H1 (cell line): ENCODE results near the gene PUDP. TPM values are rescaled to one million over a fixed set of nuclear protein-coding genes. Genes with fewer than 3 reads are reported as not detected.
A peak's percentile ranks its signal among the peaks of the same experiment; 100 is the strongest.

Source experiments
- CTCF ChIA-PET: fragments of 300-600 bp; sonication (Branson Sonifier 250); formaldehyde crosslinking; loops from one replicate; lab custom pipeline; 2021; ENCODE audit not compliant: partially characterized antibody; lab: Charles Lee
- POLR2A ChIA-PET: fragments of 300-600 bp; sonication (Branson Sonifier 250); formaldehyde crosslinking; loops from one replicate; lab custom pipeline; 2021; ENCODE audit warnings: inconsistent platforms; ENCODE audit not compliant: partially characterized antibody; lab: Charles Lee
- DNase-seq, 2 experiments: peaks; one replicate each; pipeline versions ENCODE4 v3.0.0 to v3.0.0-alpha.2; 2010 to 2022; ENCODE audit warnings: low spot score in 2 of 2, low read depth in 1 of 2, mixed read lengths in 1 of 2
- FAIRE-seq: peaks from 2 replicates; lab custom pipeline; 2011; peaks lifted over from hg19 to GRCh38; lab: Jason Lieb, UNC
- H2AFZ ChIP-seq: 2 replicates; pipeline ENCODE4 v1.8.1; 2012; ENCODE audit warnings: low read length, inconsistent platforms
- H2AK5ac ChIP-seq: 2 replicates; pipeline ENCODE4 v1.6.1; 2013; ENCODE audit warnings: low read depth, low read length
- H2BK120ac ChIP-seq: replicated peaks from 2 replicates; pipeline ENCODE3; 2013; ENCODE audit warnings: low read depth, low read length, inconsistent platforms
- H2BK12ac ChIP-seq: 2 replicates; pipeline ENCODE4 v1.6.1; 2013; ENCODE audit warnings: low read depth, low read length
- H2BK15ac ChIP-seq: 2 replicates; pipeline ENCODE4 v1.6.1; 2013; ENCODE audit warnings: low read length
- H2BK20ac ChIP-seq: 2 replicates; pipeline ENCODE4 v1.6.1; 2013; ENCODE audit warnings: low read length
- H2BK5ac ChIP-seq: 2 replicates; pipeline ENCODE4 v1.6.1; 2013; ENCODE audit warnings: low read depth, low read length
- H3K14ac ChIP-seq: 2 replicates; pipeline ENCODE4 v1.6.1; 2013; ENCODE audit warnings: inconsistent platforms; ENCODE audit not compliant: insufficient read length
- H3K18ac ChIP-seq: 2 replicates; pipeline ENCODE4 v1.6.1; 2013; ENCODE audit warnings: low read length; ENCODE audit errors: extremely low read depth
- H3K23ac ChIP-seq: 2 replicates; pipeline ENCODE4 v1.6.1; 2013; ENCODE audit warnings: inconsistent platforms; ENCODE audit not compliant: insufficient read length
- H3K23me2 ChIP-seq: 2 replicates; pipeline ENCODE4 v1.6.1; 2013; ENCODE audit warnings: low read depth, low read length
- H3K27ac ChIP-seq: 2 replicates; pipeline ENCODE4 v1.6.1; 2011; ENCODE audit warnings: low read depth, low read length, inconsistent platforms
- H3K27me3 ChIP-seq, 4 experiments: replicated peaks in 1 of 4; 1 replicate in 1 of 4; 2 replicates in 3 of 4; pipeline versions ENCODE4 v1.6.1 to v1.8.1; 2011 to 2013; ENCODE audit warnings: low read length in 3 of 4, mild to moderate bottlenecking in 3 of 4, inconsistent platforms in 2 of 4, mixed read lengths in 2 of 4, moderate library complexity in 1 of 4; ENCODE audit not compliant: control insufficient read depth in 3 of 4, insufficient read depth in 3 of 4; ENCODE audit errors: extremely low read depth in 1 of 4
- H3K36me3 ChIP-seq, 4 experiments: 2 replicates each; pipeline versions ENCODE4 v1.6.1 to v1.8.1; 2011 to 2013; ENCODE audit warnings: mild to moderate bottlenecking in 4 of 4, low read length in 3 of 4, moderate library complexity in 2 of 4, control low read depth in 1 of 4, inconsistent platforms in 1 of 4; ENCODE audit not compliant: insufficient read depth in 4 of 4, control insufficient read depth in 2 of 4
- H3K4ac ChIP-seq: replicated peaks from 2 replicates; pipeline ENCODE3; 2013; ENCODE audit warnings: low read length, low read depth, mixed read lengths, inconsistent platforms; ENCODE audit not compliant: insufficient read length
- H3K4me1 ChIP-seq, 4 experiments: replicated peaks in 1 of 4; 1 replicate in 1 of 4; 2 replicates in 3 of 4; pipeline versions ENCODE4 v1.6.1 to v1.8.1; 2011 to 2013; ENCODE audit warnings: low read length in 3 of 4, inconsistent platforms in 2 of 4, mixed read lengths in 1 of 4; ENCODE audit not compliant: insufficient read depth in 4 of 4, control insufficient read depth in 3 of 4
- H3K4me2 ChIP-seq, 2 experiments: 2 replicates each; pipeline versions ENCODE4 v1.6.1 to v1.8.1; 2011 to 2013; ENCODE audit warnings: low read depth in 2 of 2, low read length in 2 of 2, control low read depth in 1 of 2, inconsistent platforms in 1 of 2, mild to moderate bottlenecking in 1 of 2; ENCODE audit not compliant: insufficient read depth in 1 of 2
- H3K4me3 ChIP-seq, 4 experiments: fragments of 200-600, 300-600 bp in 1 of 4; sonication (generic), shearing (Covaris generic), sonication (Bioruptor Twin) in 1 of 4; 2 replicates each; pipeline versions ENCODE4 v1.5.1 to v1.8.1; 2011 to 2016; ENCODE audit warnings: low read length in 4 of 4, low read depth in 3 of 4, control low read depth in 2 of 4, inconsistent platforms in 2 of 4, mild to moderate bottlenecking in 2 of 4, mixed read lengths in 1 of 4, moderate library complexity in 1 of 4; ENCODE audit not compliant: insufficient read depth in 2 of 4; ENCODE audit errors: extremely low read depth in 1 of 4
- H3K56ac ChIP-seq: replicated peaks from 2 replicates; pipeline ENCODE3; 2013; ENCODE audit warnings: low read depth, mild to moderate bottlenecking, mixed read lengths, low read length, inconsistent platforms; ENCODE audit not compliant: insufficient read length
- H3K79me1 ChIP-seq: 2 replicates; pipeline ENCODE4 v1.6.1; 2013; ENCODE audit warnings: low read depth, low read length, control low read depth
- H3K79me2 ChIP-seq, 2 experiments: 2 replicates each; pipeline versions ENCODE4 v1.6.1 to v1.8.1; 2012 to 2013; ENCODE audit warnings: low read length in 2 of 2, mild to moderate bottlenecking in 2 of 2, inconsistent platforms in 1 of 2; ENCODE audit not compliant: insufficient read depth in 2 of 2, control insufficient read depth in 1 of 2
- H3K9ac ChIP-seq, 4 experiments: replicated peaks in 1 of 4; 1 replicate in 1 of 4; 2 replicates in 3 of 4; pipeline versions ENCODE4 v1.6.1 to v1.8.1; 2011 to 2013; ENCODE audit warnings: low read depth in 3 of 4, low read length in 3 of 4, control low read depth in 2 of 4, mild to moderate bottlenecking in 2 of 4, moderate library complexity in 2 of 4, inconsistent platforms in 1 of 4; ENCODE audit errors: extremely low read depth in 1 of 4
- H3K9me3 ChIP-seq, 2 experiments: 2 replicates each; pipeline versions ENCODE4 v1.6.1 to v1.8.1; 2012 to 2013; ENCODE audit warnings: mild to moderate bottlenecking in 2 of 2, moderate library complexity in 2 of 2, control low read depth in 1 of 2, inconsistent platforms in 1 of 2, low read depth in 1 of 2, low read length in 1 of 2, mixed read lengths in 1 of 2; ENCODE audit not compliant: insufficient read depth in 2 of 2
- H4K20me1 ChIP-seq, 2 experiments: replicated peaks in 1 of 2; 2 replicates each; pipeline versions ENCODE3 to v1.8.1; 2011 to 2013; ENCODE audit warnings: inconsistent platforms in 2 of 2, low read length in 2 of 2, mild to moderate bottlenecking in 1 of 2; ENCODE audit not compliant: insufficient read depth in 2 of 2, control insufficient read depth in 1 of 2
- H4K5ac ChIP-seq: 2 replicates; pipeline ENCODE4 v1.6.1; 2013; ENCODE audit warnings: low read length, low read depth, mixed read lengths, inconsistent platforms; ENCODE audit not compliant: insufficient read length
- H4K8ac ChIP-seq: 2 replicates; pipeline ENCODE4 v1.8.0; 2013; ENCODE audit warnings: mild to moderate bottlenecking, moderate library complexity, low read length, inconsistent platforms; ENCODE audit not compliant: insufficient read depth; ENCODE audit errors: extremely low read depth
- H4K91ac ChIP-seq: replicated peaks from 2 replicates; pipeline ENCODE3; 2013; ENCODE audit warnings: low read length, mixed read lengths, inconsistent platforms; ENCODE audit not compliant: insufficient read length
- CBX5 ChIP-seq: fragments of 300-800, 300-1000 bp; sonication (generic); IDR thresholded peaks from 2 replicates; pipeline ENCODE4 v1.7.1; 2016; ENCODE audit warnings: antibody characterized with exemption, low read length, low read depth
- RAD21 ChIP-seq, 2 experiments: IDR thresholded peaks in 1 of 2; conservative IDR thresholded peaks in 1 of 2; 2 replicates each; pipeline ENCODE4 v1.6.1; 2011; ENCODE audit warnings: low read depth in 2 of 2, low read length in 2 of 2, improper control_type of control experiment in 1 of 2, inconsistent platforms in 1 of 2, mild to moderate bottlenecking in 1 of 2, moderate library complexity in 1 of 2
- WGBS, 2 experiments: shearing (Covaris generic) in 1 of 2; methylation state at CpG; one replicate each; pipeline versions ENCODE4 v1.1.6 to v1.1.7; 2013 to 2015; ENCODE audit warnings: low lambda C conversion rate in 2 of 2, mixed read lengths in 2 of 2, inconsistent platforms in 1 of 2, low coverage in 1 of 2, missing lambda C conversion rate in 1 of 2; ENCODE audit not compliant: insufficient replicate concordance in 2 of 2, insufficient coverage in 1 of 2, insufficient read length in 1 of 2; ENCODE audit errors: extremely low coverage in 1 of 2, missing lambda C conversion rate in 1 of 2; 5-methylcytosine and 5-hydroxymethylcytosine counted together
- polyA plus RNA-seq, 7 experiments: library from polyadenylated mRNA; depleted of rRNA in 3 of 7; stranded (reverse) in 5 of 7; unstranded in 2 of 7; fragments of >200 nt in 5 of 7; fragments of 200-250 nt in 2 of 7; gene quantifications; 1 replicate in 5 of 7; 2 replicates in 1 of 7; 4 replicates in 1 of 7; pipeline versions ENCODE4 v1.2.1 to v1.2.3, GENCODE V29; 2011 to 2013; ENCODE audit warnings: missing spikeins in 2 of 7, mixed read lengths in 2 of 7
- total RNA-seq: library from RNA; stranded (reverse); fragmentation: NEBNext Ultra II Directional; extraction: Animal tissue kit (Norgen Biotek cat#: 25700); gene quantifications from 2 replicates; pipeline ENCODE4 v1.2.1, GENCODE V29; 2021

PUDP gene
- total and polyA plus RNA-seq, 2 of the 8 experiments (the other 6 are each of a cell fraction or from before 2014, with no cell fraction given), result 27.2 to 30.2 TPM

- ChIA-PET CTCF (interaction anchor here (1.2 to 2.4 kb wide), 4 partner anchors 8 to 380 kb away, joined by 3 to 8 read pairs (median 3); no protein-coding TSS in a partner anchor), POLR2A (interaction anchor here (2.1 kb wide), 1 partner anchor 8 kb away, joined by 6 read pairs; no protein-coding TSS in a partner anchor)
- Histone ChIP-seq H3K4me3 (no peak overlapping the region), H3K9ac (no peak overlapping the region), H3K56ac (no peak overlapping the region), H2BK15ac (no peak overlapping the region), H2BK120ac (no peak overlapping the region), H4K8ac (no peak overlapping the region), H2BK12ac (no peak overlapping the region), H3K23ac (no peak overlapping the region), H4K5ac (no peak overlapping the region), H3K27ac (no peak overlapping the region), H3K14ac (no peak overlapping the region), H3K18ac (no peak overlapping the region), H3K9me3 (no peaks in the 10 kb centered on the region), H3K4me1 (no peaks in the 10 kb centered on the region), H3K27me3 (no peaks in the 10 kb centered on the region), H2BK5ac (no peak overlapping the region), H3K36me3 (no peaks in the 10 kb centered on the region), H2AK5ac (no peak overlapping the region), H2BK20ac (no peak overlapping the region), H2AFZ (no peak overlapping the region), H3K79me2 (no peaks in the 10 kb centered on the region), H3K23me2 (no peaks in the 10 kb centered on the region), H3K79me1 (no peaks in the 10 kb centered on the region), H4K20me1 (no peaks in the 10 kb centered on the region), H3K4ac (no peak overlapping the region), H3K4me2 (no peak overlapping the region), H4K91ac (no peak overlapping the region)
- 86% methylated on average over 2 of the region's 2 CpGs; no CpG with 5 or more reads in 1 of the 2 experiments for WGBS, 2 experiments
- no peak for FAIRE-seq
- DNase-seq, result no peak
- TF ChIP-seq CBX5 (no peak), RAD21 (IDR thresholded peaks at IDR 0.05 in 1 of 2, conservative IDR thresholded peaks at IDR 0.05 in 1 of 2; ENCODE audit: low read depth in 2 of 2, low read length in 2 of 2) (0 out of 4 replicates have a peak, but pooled peaks of 1 of the 2 experiments have one; percentile 2)
Observed at GRCh38 chrX:7190157-7190556, 42.2 kb upstream of the PUDP start.
